ENCODE results near the gene ALDH5A1. TPM values are rescaled to one million over a fixed set of nuclear protein-coding genes. Genes with fewer than 3 reads are reported as not detected.

ALDH5A1 gene
- total and polyA plus RNA-seq, 8 donors = 2.1 to 9.2 (median 5.9) TPM

- intact Hi-C loops (cut with DNase I) = no loop called here
- no peaks in the 10 kb centered on the region for H3K9me3 ChIP-seq
- ATAC-seq = no peak
- no peak for FAIRE-seq
- no peaks in the 10 kb centered on the region for H3K4me1 ChIP-seq
- no peak overlapping the region for H3K27ac ChIP-seq
- no peak overlapping the region for H3K4me3 ChIP-seq
- no peaks in the 10 kb centered on the region for H3K27me3 ChIP-seq
- TF ChIP-seq, protein P1, sequence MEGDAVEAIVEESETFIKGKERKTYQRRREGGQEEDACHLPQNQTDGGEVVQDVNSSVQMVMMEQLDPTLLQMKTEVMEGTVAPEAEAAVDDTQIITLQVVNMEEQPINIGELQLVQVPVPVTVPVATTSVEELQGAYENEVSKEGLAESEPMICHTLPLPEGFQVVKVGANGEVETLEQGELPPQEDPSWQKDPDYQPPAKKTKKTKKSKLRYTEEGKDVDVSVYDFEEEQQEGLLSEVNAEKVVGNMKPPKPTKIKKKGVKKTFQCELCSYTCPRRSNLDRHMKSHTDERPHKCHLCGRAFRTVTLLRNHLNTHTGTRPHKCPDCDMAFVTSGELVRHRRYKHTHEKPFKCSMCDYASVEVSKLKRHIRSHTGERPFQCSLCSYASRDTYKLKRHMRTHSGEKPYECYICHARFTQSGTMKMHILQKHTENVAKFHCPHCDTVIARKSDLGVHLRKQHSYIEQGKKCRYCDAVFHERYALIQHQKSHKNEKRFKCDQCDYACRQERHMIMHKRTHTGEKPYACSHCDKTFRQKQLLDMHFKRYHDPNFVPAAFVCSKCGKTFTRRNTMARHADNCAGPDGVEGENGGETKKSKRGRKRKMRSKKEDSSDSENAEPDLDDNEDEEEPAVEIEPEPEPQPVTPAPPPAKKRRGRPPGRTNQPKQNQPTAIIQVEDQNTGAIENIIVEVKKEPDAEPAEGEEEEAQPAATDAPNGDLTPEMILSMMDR (IDR thresholded peaks at IDR 0.05) = no peak
- no peaks in the 10 kb centered on the region for H3K36me3 ChIP-seq
- no peak for DNase-seq
These were observed 22.6 kb upstream of the ALDH5A1 start for GRCh38 chr6:24472181-24472580.

GRCh38 chr6:24476631-24477030 lies 18.1 kb upstream of the ALDH5A1 start:
- WGBS, 2 donors = 90 to 95% methylated on average over 6 of the region's 6 CpGs
- Histone ChIP-seq H3K36me3 (no peaks in the 10 kb centered on the region), H3K27ac (no peak overlapping the region), H3K4me1 (no peaks in the 10 kb centered on the region), H3K27me3 (no peaks in the 10 kb centered on the region), H3K4me3 (no peak overlapping the region), H3K9me3 (no peaks in the 10 kb centered on the region)
- TF ChIP-seq, protein P1 (IDR thresholded peaks at IDR 0.05) = no peak
- intact Hi-C loops (cut with DNase I) = no loop called here
- ATAC-seq = no peak
- no peak for FAIRE-seq
- no peak for DNase-seq

GRCh38 chr6:24477070-24477469 lies 17.7 kb upstream of the ALDH5A1 start:
- Histone ChIP-seq H3K4me3 (no peak overlapping the region), H3K9me3 (no peaks in the 10 kb centered on the region), H3K36me3 (no peaks in the 10 kb centered on the region), H3K27me3 (no peaks in the 10 kb centered on the region), H3K27ac (no peak overlapping the region), H3K4me1 (no peaks in the 10 kb centered on the region)
- no peak for DNase-seq
- intact Hi-C loops (cut with DNase I) = no loop called here
- WGBS, 2 donors = 94 to 100% methylated on average over 1 of the region's 1 CpG
- no peak for FAIRE-seq
- TF ChIP-seq, protein P1 (IDR thresholded peaks at IDR 0.05) = no peak
- ATAC-seq = no peak

DNA sequence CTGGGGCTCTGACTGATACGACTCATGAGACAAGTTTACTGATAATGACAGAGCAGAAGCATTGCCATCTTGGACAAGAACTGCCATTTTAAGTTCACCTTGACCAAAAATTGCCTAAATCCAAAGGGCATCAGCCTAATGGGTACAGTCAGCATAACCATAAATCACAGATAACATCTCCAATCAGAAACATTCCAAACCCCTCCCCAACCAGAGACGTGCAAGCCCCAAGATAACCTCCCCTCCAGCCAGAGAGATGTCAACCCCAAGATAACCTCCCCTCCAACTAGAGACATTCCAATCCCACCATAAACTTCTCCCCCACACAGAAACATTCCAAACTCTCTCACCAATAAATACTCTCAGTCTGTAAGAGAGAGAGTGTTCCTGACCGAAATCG lies 15.9 kb upstream of the ALDH5A1 start:
- Histone ChIP-seq H3K9me3 (no peaks in the 10 kb centered on the region), H3K27ac (no peak overlapping the region), H3K27me3 (no peaks in the 10 kb centered on the region), H3K4me1 (no peaks in the 10 kb centered on the region), H3K4me3 (no peak overlapping the region), H3K36me3 (no peaks in the 10 kb centered on the region)
- DNase-seq (no peak), FAIRE-seq (no peak), ATAC-seq (no peak)
- intact Hi-C loops (cut with DNase I) = no loop called here
- TF ChIP-seq, protein P1 (IDR thresholded peaks at IDR 0.05) = no peak
- WGBS, 2 donors = 68 to 81% methylated on average over 4 of the region's 4 CpGs

DNA sequence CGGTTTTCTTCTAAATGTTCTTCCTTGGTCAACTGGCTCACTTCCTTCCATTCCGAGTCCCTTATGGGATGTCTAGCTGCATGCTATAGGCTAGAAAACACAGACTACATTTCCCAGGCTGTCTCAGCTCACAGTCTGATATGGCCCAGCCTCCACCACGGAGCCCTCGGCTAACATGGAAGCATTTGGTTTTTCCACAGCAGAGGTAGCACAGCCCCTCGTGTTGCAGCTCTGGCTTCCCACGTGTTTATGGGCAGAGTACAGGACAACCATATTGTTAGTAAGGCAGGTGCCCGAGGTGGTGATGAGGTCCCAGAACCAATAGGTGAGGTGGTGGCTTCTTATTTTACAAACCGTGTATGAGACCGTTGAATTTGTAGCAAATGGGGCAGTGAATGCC lies 14.1 kb upstream of the ALDH5A1 start:
- Histone ChIP-seq H3K4me3 (no peak overlapping the region), H3K9me3 (no peaks in the 10 kb centered on the region), H3K27ac (no peak overlapping the region), H3K27me3 (no peaks in the 10 kb centered on the region), H3K4me1 (no peaks in the 10 kb centered on the region), H3K36me3 (no peaks in the 10 kb centered on the region)
- intact Hi-C loops (cut with DNase I) = no loop called here
- ATAC-seq (no peak), DNase-seq (no peak), FAIRE-seq (no peak)
- 80 to 88% methylated on average over 9 of the region's 9 CpGs for WGBS, 2 donors
- TF ChIP-seq, protein P1 (IDR thresholded peaks at IDR 0.05) = no peak

Measured in pancreas (tissue), 10 donors.